ENCODE results near the gene FKTN.

Gene FKTN

DNA sequence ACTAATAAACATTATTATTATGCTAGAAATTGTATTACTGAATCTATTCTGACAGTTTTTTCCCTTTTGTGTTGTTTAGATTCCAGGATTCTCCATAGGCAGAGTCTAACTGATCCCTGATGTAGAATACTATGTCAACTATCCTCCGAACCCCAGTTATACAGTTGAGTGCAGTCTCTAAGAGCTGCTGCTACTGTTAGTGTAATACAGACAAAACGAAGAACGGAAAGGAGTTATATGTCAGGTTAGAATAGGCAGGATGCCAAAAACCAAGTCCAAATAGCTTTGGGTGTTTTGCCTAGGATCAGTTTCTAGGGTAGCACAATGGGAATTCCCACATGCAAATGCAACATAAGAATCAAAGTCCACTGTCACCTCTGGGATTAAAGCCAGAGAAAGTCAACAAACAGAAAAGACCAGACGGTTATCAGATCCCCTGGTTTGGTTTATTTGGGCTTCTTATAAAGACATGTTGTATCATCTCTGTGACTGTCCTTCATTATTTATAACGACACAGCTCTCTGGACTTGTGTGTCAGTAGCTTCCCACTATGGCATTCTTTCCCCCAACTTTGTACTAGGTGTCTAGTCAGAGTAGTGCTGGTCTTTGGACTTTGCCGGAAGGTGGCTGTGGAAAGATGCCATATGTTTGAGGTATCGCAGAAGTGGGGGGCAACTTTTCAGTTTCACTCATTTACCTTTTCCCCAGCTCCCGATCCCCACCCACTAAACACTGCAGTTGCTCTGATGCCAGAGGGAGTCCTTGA, 121.5 kb downstream of the FKTN start:
- DNase-seq: no peak

DNA sequence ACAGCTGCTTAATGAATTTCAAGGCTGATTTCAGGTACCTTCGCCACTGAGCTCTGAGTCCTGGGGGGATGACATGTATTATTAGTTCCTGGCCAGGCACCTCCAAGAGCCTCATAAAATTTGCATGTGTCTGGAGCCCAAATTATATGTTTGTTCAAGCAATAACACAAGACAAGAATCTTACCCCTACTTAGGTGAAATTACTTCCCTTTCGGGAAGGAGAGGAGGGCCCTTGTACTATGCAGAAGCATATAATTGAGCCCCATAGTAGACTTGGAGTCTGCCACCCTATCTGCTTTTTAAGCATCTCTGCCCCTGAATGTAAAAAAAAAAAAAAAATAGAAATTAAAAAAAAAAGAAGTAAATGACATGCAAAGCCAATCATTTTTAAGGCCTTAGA, 123.4 kb downstream of the FKTN start:
- DNase-seq: no peak

DNA sequence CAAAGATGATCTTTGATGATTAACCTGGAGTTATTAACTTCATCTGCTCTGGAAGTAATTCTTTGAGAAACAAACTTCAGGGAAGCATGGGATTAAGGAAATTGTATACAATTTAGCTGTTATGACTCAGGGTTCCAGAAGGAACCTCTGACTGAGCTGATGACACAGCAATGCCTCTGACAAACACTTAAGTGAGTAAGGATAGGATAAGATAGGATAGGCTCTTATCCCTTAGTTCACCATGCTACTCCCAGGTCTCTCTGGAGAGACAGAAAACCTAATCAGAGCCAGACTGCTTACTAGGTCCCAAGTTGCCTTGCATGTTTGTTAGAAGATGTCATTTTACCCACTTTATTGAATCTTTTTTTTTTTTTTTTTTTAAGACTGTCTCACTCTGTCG, 123.8 kb downstream of the FKTN start:
- DNase-seq: no peak

DNA sequence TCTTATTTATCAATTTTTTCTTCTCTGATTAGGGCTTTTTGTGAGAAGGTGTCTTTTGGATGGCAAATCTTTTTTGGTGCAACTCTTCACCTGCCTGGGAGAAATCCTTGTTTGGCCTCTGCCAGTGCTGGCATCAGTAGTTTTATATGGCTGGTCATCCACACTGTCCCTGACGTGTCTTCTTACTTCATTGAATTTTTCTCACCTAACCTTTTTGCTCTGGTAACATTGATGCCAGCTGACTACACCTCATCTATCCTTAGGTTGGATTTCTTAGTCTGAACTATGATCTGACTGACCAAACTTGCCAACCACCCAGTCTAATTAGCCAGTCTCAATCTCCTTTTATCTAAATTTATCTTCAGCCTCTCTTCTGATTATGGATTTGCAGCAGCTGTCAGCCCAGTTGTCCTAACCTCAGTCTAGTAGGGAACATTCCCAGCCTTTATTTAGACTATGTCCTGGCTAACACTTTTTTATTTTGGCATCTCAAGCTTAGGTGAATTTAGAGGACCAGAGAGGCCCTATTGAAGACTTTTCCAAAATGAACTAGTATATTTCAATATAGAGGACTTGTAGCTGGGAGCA, 125.9 kb downstream of the FKTN start:
- no peak for DNase-seq

GRCh38 chr9:105686936-105687335, 129.0 kb downstream of the FKTN start:
- no peak for DNase-seq
